Vagina (tissue), 2 donors: Measurements from ENCODE around the gene DLX2.

Experiments
- CTCF ChIP-seq, 3 experiments: fragments of 450-650 bp in 2 of 3; fragments of 200-600 bp in 1 of 3; sonication (generic) in 1 of 3; IDR thresholded peaks; one replicate each; pipeline ENCODE4 v1.5.1; 2017 to 2019; ENCODE audit warnings: antibody characterized with exemption in 3 of 3, mild to moderate bottlenecking in 2 of 3, moderate library complexity in 2 of 3
- POLR2A ChIP-seq, 2 donors: fragments of 450-650 bp; IDR thresholded peaks; one replicate each; pipeline ENCODE4 v1.6.1; 2017; ENCODE audit warnings: antibody characterized with exemption in 2 of 2, mild to moderate bottlenecking in 2 of 2, moderate library complexity in 2 of 2
- POLR2AphosphoS5 ChIP-seq, 2 donors: sonication (generic); formaldehyde crosslinking; IDR thresholded peaks; one replicate each; pipeline ENCODE4 v1.9.0; 2017; ENCODE audit warnings: antibody characterized with exemption in 2 of 2, mild to moderate bottlenecking in 2 of 2, low read depth in 1 of 2; ENCODE audit not compliant: insufficient read depth in 1 of 2

GRCh38 chr2:172082105-172082943 is 20.4 kb downstream of the DLX2 start:
- TF ChIP-seq POLR2A (IDR thresholded peaks at IDR 0.05) = no peak
- TF ChIP-seq CTCF (IDR thresholded peaks at IDR 0.05) = no peak
- TF ChIP-seq POLR2AphosphoS5 (IDR thresholded peaks at IDR 0.05; ENCODE audit: insufficient read depth in 1 of 2, low read depth in 1 of 2) = no peak
